ENCODE data around the gene RAD9A.
A peak's percentile ranks its signal among the peaks of the same experiment; 100 is the strongest.

The RAD9A gene

GRCh38 chr11:67353317-67354074, 38.3 kb upstream of the RAD9A start, which contains the start of gene POLD4:
Gene POLD4 (minus strand): TSS chr11:67353546. CDS start chr11:67353399, 147 bp downstream.
- peak within 1 kb of the TSS; percentile 77 for H3K4me3 ChIP-seq (ENCODE audit: low read length)
- no peaks in the 10 kb centered on the region for H3K27me3 ChIP-seq (ENCODE audit: control insufficient read depth, insufficient read depth, low read length)
- H3K4me1 ChIP-seq (ENCODE audit: control insufficient read depth, insufficient read depth, low read length): peaks cover 78% of the 10 kb centered on the region
- no peaks in the 10 kb centered on the region for H3K9me3 ChIP-seq (ENCODE audit: control insufficient read depth, low read length)
- peak within 1 kb of the TSS; percentile 98 for H3K9ac ChIP-seq (ENCODE audit: low read length)
- H3K36me3 ChIP-seq (ENCODE audit: control insufficient read depth, insufficient read depth, low read length): no peaks in the 10 kb centered on the region

GRCh38 chr11:67354075-67355022, 37.4 kb upstream of the RAD9A start:
- Histone ChIP-seq H3K9me3 (ENCODE audit: control insufficient read depth, low read length) (no peaks in the 10 kb centered on the region), H3K27me3 (ENCODE audit: control insufficient read depth, insufficient read depth, low read length) (no peaks in the 10 kb centered on the region), H3K4me3 (ENCODE audit: low read length) (peak overlapping the region; percentile 77), H3K9ac (ENCODE audit: low read length) (peak overlapping the region; percentile 98), H3K36me3 (ENCODE audit: control insufficient read depth, insufficient read depth, low read length) (no peaks in the 10 kb centered on the region), H3K4me1 (ENCODE audit: control insufficient read depth, insufficient read depth, low read length) (peaks cover 70% of the 10 kb centered on the region)

- no peaks in the 10 kb centered on the region for H3K36me3 ChIP-seq (ENCODE audit: control insufficient read depth, insufficient read depth, low read length)
- peak overlapping the region; percentile 17 for H3K4me3 ChIP-seq (ENCODE audit: low read length)
- H3K4me1 ChIP-seq (ENCODE audit: control insufficient read depth, insufficient read depth, low read length): peaks cover 65% of the 10 kb centered on the region
- peak overlapping the region; percentile 98 for H3K9ac ChIP-seq (ENCODE audit: low read length)
- no peaks in the 10 kb centered on the region for H3K9me3 ChIP-seq (ENCODE audit: control insufficient read depth, low read length)
- H3K27me3 ChIP-seq (ENCODE audit: control insufficient read depth, insufficient read depth, low read length): no peaks in the 10 kb centered on the region
Measured at GRCh38 chr11:67355023-67355793, 36.6 kb upstream of the RAD9A start.

- H3K27me3 ChIP-seq (ENCODE audit: control insufficient read depth, insufficient read depth, low read length): no peaks in the 10 kb centered on the region
- peak overlapping the region; percentile 98 for H3K9ac ChIP-seq (ENCODE audit: low read length)
- peaks cover 63% of the 10 kb centered on the region for H3K4me1 ChIP-seq (ENCODE audit: control insufficient read depth, insufficient read depth, low read length)
- peak overlapping the region; percentile 17 for H3K4me3 ChIP-seq (ENCODE audit: low read length)
- H3K36me3 ChIP-seq (ENCODE audit: control insufficient read depth, insufficient read depth, low read length): no peaks in the 10 kb centered on the region
- no peaks in the 10 kb centered on the region for H3K9me3 ChIP-seq (ENCODE audit: control insufficient read depth, low read length)
Measured at GRCh38 chr11:67355794-67356386, 35.9 kb upstream of the RAD9A start.

- peak overlapping the region; percentile 17 for H3K4me3 ChIP-seq (ENCODE audit: low read length)
- H3K4me1 ChIP-seq (ENCODE audit: control insufficient read depth, insufficient read depth, low read length): peaks cover 58% of the 10 kb centered on the region
- no peaks in the 10 kb centered on the region for H3K36me3 ChIP-seq (ENCODE audit: control insufficient read depth, insufficient read depth, low read length)
- peak overlapping the region; percentile 98 for H3K9ac ChIP-seq (ENCODE audit: low read length)
- H3K27me3 ChIP-seq (ENCODE audit: control insufficient read depth, insufficient read depth, low read length): no peaks in the 10 kb centered on the region
- no peaks in the 10 kb centered on the region for H3K9me3 ChIP-seq (ENCODE audit: control insufficient read depth, low read length)
Measured at GRCh38 chr11:67356387-67356863, 35.4 kb upstream of the RAD9A start.

- H3K4me3 ChIP-seq (ENCODE audit: low read length): peak overlapping the region; percentile 17
- H3K4me1 ChIP-seq (ENCODE audit: control insufficient read depth, insufficient read depth, low read length): peaks cover 52% of the 10 kb centered on the region
- H3K27me3 ChIP-seq (ENCODE audit: control insufficient read depth, insufficient read depth, low read length): no peaks in the 10 kb centered on the region
- H3K9ac ChIP-seq (ENCODE audit: low read length): peak overlapping the region; percentile 98
- H3K36me3 ChIP-seq (ENCODE audit: control insufficient read depth, insufficient read depth, low read length): no peaks in the 10 kb centered on the region
- no peaks in the 10 kb centered on the region for H3K9me3 ChIP-seq (ENCODE audit: control insufficient read depth, low read length)
Measured at GRCh38 chr11:67356864-67357561, 34.8 kb upstream of the RAD9A start.

GRCh38 chr11:67357831-67358670, 33.7 kb upstream of the RAD9A start:
- Histone ChIP-seq H3K27me3 (ENCODE audit: control insufficient read depth, insufficient read depth, low read length) (no peaks in the 10 kb centered on the region), H3K9me3 (ENCODE audit: control insufficient read depth, low read length) (no peaks in the 10 kb centered on the region), H3K4me3 (ENCODE audit: low read length) (no peak overlapping the region), H3K36me3 (ENCODE audit: control insufficient read depth, insufficient read depth, low read length) (no peaks in the 10 kb centered on the region), H3K9ac (ENCODE audit: low read length) (no peak overlapping the region), H3K4me1 (ENCODE audit: control insufficient read depth, insufficient read depth, low read length) (peaks cover 45% of the 10 kb centered on the region)

GRCh38 chr11:67364169-67364568, 27.6 kb upstream of the RAD9A start:
- peaks cover 16% of the 10 kb centered on the region for H3K4me1 ChIP-seq (ENCODE audit: control insufficient read depth, insufficient read depth, low read length)
- no peak overlapping the region for H3K4me3 ChIP-seq (ENCODE audit: low read length)

GRCh38 chr11:67364783-67365722, 26.7 kb upstream of the RAD9A start:
- no peak overlapping the region for H3K4me3 ChIP-seq (ENCODE audit: low read length)
- no peaks in the 10 kb centered on the region for H3K27me3 ChIP-seq (ENCODE audit: control insufficient read depth, insufficient read depth, low read length)
- no peaks in the 10 kb centered on the region for H3K9me3 ChIP-seq (ENCODE audit: control insufficient read depth, low read length)
- H3K4me1 ChIP-seq (ENCODE audit: control insufficient read depth, insufficient read depth, low read length): peaks cover 16% of the 10 kb centered on the region
- H3K9ac ChIP-seq (ENCODE audit: low read length): no peak overlapping the region
- H3K36me3 ChIP-seq (ENCODE audit: control insufficient read depth, insufficient read depth, low read length): no peaks in the 10 kb centered on the region

More at GRCh38 chr11:67364169-67364568, 27.6 kb upstream of the RAD9A start:
- Histone ChIP-seq H3K27me3 (ENCODE audit: control insufficient read depth, insufficient read depth, low read length) (no peaks in the 10 kb centered on the region), H3K9me3 (ENCODE audit: control insufficient read depth, low read length) (no peaks in the 10 kb centered on the region), H3K9ac (ENCODE audit: low read length) (no peak overlapping the region), H3K36me3 (ENCODE audit: control insufficient read depth, insufficient read depth, low read length) (no peaks in the 10 kb centered on the region)
